SKM-1 (cell line): ENCODE results near the gene CEL.
"Not testable (repeated sequence)": the region's sequence is repeated elsewhere in the genome, so short reads cannot be mapped to it uniquely, and the experiment has no call there.

Source experiments
- DNase-seq: peaks from one replicate; lab custom pipeline; 2025; ENCODE audit not compliant: unreplicated experiment; lab: John Stamatoyannopoulos, UW

Gene CEL

DNA sequence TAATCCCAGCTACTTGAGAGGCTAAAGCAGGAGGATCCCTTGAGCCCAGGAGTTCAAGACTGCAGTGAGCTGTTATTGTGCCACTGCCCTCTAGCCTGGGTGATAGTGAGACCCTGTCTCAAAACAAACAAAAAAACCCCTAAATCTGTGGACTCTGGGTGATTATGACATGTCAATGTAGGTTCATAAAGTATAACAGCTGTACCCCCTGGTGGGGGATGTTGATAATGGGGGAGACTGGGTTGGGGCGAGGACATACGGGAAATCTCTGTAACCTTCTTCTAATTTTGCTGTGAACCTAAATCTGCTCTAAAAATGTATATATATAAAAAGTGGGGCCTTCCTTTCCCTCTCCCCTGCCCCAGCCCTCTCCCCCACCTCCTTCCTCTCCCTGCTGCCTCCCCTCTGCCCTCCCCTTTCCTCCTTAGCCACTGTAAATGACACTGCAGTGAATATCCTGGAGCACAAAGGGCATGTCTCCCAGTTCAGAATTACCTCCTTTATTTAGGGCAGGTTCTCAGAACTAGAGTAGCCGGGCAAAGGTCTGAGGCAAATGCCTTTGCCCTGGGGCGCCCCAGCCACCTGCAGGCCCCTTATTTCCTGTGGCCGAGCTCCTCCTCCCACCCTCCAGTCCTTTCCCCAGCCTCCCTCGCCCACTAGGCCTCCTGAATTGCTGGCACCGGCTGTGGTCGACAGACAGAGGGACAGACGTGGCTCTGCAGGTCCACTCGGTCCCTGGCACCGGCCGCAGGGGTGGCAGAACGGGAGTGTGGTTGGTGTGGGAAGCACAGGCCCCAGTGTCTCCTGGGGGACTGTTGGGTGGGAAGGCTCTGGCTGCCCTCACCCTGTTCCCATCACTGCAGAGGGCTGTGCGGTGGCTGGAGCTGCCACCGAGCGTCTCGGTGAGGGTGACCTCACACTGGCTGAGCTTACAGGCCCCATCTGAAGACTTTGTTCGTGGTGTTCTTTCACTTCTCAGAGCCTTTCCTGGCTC lies 19.3 kb downstream of the CEL start:
- not testable (repeated sequence) for DNase-seq

DNA sequence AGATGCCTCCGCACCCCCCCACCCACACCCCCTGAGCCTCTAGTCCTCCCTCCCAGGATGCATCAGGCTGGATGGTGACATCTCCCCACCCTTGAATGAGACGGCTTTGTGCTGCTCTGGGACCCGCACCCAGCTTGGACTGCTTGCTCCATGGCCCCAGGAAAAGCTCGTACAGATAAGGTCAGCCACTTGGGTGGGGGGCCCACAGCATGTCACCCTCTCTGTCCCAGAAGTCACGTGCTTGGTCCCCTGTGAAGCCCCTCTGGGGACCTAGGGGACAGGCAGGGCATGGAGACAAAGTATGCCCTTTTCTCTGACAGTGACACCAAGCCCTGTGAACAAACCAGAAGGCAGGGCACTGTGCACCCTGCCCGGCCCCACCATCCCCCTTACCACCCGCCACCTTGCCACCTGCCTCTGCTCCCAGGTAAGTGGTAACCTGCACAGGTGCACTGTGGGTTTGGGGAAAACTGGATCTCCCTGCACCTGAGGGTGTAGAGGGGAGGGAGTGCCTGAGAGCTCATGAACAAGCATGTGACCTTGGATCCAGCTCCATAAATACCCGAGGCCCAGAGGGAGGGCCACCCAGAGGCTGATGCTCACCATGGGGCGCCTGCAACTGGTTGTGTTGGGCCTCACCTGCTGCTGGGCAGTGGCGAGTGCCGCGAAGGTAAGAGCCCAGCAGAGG lies 20.3 kb downstream of the CEL start:
- DNase-seq = not testable (repeated sequence)

DNA sequence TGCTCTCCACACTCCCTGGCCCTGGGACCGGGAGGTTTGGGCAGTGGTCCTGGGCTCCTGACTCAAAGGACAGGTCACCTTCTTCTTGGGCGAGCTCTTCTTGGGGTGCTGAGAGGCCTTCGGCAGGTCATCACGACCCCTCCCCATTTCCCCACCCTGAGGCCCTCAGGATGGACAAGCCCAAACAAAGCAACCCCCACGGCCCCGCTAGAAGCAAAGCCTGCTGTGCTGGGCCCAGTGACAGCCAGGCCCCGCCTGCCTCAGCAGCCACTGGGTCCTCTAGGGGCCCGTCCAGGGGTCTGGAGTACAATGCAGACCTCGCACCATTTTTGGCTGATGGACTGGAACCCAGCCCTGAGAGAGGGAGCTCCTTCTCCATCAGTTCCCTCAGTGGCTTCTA lies 21.9 kb downstream of the CEL start:
- not testable (repeated sequence) for DNase-seq

DNA sequence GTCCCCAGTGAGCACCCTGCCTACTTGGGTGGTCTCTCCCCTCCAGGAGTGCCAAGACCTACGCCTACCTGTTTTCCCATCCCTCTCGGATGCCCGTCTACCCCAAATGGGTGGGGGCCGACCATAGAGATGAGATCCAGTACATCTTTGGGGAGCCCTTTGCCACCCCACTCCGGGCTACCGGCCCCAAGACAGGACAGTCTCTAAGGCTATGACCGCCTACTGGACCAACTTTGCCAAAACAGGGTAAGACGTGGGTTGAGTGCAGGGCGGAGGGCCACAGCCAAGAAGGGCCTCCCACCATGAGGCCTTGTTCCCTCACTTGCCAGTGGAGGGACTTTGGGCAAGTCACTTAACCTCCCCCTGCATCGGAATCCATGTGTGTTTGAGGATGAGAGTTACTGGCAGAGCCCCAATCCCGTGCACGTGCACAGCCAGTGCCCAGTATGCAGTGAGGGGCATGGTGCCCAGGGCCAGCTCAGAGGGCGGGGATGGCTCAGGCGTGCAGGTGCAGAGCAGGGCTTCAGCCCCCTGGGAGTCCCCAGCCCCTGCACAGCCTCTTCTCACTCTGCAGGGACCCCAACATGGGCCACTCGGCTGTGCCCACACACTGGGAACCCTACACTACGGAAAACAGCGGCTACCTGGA lies 24.6 kb downstream of the CEL start:
- DNase-seq = not testable (repeated sequence)

DNA sequence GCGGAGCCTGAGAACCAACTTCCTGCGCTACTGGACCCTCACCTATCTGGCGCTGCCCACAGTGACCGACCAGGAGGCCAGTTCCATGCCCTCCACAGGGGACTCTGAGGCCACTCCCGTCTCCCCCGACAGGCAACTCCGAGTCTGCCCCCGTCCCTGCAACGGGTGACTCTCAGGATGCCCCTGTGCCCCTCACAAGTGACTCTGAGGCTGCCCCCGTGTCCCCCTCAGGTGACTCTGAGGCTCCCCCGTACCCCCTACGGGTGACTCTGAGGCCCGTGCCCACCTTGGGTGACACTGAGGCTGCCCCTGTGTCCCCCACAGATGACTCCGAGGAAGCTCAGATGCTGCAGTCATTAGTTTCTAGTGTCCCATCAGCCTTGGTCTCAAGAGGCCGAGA lies 25.1 kb downstream of the CEL start:
- no peak for DNase-seq

DNA sequence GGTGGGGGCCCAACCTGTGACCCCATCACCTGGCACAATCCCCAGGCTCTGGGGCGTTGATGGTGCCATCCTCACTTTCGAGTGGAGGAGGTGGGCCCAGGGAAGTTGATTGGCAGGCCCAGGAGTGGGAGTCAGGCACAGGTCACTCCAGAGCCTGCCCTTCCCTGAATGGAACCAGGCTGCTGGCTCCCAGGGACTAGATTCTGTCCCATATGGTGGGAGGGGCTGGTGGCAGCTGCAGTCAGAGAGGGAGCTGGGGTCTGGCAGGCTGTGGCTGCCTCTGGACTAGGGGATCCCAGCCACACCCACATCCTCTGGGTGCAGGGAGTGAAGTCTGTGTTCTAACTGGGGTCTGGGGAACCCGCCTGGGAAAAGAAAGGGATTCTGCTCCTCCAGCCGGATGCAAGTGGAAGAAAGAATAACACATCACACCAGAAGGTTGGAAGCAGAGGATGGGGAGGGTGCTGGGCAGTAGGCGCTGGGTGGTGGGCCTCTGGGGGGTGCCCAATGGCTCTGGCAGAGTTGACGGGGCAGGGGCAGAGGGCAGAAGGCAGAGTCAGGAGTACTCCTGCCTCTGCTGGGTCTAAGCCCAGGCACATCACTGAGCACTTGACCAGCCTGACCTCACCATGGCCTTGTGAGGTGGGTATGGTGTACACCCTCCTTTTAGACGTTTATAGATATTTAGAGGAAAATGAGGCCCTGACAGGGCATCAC lies 25.8 kb downstream of the CEL start:
- no peak for DNase-seq

DNA sequence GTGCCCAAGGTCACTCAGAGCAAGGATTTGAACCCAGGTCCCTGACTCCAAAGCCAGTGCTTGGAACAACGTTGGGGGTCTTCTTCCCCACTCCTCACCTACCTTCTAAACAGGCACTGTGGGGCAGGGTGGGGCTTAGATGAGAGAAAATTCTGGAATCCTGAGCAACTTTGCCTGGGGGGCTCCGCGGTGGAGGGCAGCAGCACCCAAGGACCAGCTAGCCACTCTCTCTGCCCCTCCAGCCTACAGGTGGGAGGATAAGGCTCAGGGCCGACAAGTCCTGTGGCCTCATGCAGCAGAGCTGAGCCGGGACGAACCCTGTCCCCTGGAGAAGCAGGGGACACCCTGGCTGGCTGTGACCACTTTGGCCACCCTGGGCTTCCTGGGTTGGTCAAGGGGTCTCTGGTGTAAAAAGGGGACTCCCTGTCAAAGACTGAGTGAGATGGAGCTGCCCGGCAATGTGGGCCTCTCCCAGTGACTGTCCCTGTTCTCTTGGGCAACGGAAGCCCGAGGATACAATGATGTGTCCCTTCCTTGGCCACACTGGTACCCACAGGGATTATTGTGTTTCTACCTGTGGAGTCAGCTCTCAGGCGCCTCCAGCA lies 26.5 kb downstream of the CEL start:
- DNase-seq = no peak

DNA sequence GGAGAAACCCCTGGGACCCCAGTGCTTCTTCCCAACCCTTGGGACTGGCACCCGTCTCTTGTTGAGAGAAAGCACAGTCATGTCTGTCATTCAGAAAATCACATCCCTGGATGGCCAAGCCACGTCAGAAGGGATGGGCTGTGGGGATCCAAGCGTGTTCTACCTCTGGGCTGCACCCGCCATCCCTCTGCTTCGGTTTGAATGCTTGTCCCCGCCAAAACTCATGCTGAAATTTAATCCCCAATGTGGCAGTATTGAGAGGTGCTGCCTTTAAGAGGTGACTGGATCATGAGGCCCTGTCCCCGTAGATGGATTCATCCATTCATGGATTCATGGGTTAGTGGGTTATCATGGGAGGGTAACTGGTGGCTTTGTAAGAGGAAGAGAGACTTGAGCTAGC lies 27.0 kb downstream of the CEL start:
- DNase-seq = no peak

DNA sequence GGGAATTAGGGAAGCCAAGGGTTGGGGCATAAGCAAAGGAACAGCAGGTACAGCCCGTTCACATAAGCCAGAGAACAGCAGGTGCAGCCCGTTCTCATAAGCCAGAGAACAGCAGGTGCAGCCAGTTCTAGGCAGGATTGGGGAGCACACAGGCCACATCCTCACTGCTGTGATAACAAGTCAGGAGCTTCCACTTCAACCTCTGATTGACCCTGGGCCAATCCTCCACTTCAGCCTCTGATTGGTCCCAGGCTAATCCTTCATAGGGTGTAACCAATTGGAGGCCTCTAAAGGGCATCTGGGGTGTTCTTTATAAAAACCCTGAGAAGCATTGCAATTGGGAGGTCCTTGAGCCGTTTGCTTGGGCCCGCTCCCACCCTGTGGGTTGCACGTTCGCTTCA lies 27.5 kb downstream of the CEL start:
- DNase-seq = no peak

DNA sequence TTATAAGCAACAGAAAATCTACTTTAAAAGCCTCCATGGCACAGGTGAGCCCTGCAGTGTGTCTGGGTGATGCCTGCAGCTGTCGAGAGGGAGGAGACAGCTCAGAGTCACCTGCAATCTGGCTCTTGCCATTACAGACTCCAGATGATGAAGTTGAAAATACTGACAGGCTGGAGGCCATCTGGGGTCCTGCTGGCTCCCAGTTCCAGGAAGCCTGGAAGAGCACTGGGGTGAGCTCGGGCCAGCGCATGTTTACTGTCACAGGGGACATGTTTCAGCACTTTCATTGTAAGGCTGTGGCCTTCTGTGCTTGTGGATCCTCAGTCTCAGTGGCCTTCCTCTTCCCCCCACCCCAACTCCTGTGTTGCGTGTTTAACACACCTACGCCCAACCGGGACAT lies 28.4 kb downstream of the CEL start:
- DNase-seq = no peak

DNA sequence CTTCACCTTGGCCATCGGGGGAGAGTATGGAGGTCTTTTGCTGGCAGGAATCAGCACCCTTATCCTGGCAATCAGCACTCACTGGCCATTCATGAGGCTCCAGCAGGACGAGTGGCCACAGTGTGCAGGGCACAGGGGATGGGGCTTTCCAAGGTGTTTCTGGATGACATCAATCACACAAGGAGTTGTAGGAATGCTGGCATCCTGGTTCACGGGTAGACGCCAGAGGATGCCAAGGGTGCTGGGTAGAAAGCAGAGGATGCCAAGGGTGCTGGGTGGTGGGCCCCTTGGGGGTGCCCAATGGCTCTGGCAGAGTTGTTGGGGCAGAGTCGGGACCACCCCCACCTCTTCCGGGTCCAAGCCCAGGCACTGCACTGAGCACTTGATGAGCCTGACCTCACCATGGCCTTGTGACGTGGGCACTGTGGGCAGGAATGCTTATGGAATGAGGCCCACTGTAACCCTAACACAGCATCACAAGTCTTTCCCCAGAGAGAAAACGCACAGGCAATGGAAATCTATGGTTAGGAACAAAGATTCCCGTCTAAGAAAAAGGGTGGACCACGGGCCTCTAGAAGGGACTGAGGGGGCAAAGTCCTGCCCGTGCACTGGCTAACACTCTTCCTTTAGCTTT lies 29.1 kb downstream of the CEL start:
- DNase-seq = no peak

DNA sequence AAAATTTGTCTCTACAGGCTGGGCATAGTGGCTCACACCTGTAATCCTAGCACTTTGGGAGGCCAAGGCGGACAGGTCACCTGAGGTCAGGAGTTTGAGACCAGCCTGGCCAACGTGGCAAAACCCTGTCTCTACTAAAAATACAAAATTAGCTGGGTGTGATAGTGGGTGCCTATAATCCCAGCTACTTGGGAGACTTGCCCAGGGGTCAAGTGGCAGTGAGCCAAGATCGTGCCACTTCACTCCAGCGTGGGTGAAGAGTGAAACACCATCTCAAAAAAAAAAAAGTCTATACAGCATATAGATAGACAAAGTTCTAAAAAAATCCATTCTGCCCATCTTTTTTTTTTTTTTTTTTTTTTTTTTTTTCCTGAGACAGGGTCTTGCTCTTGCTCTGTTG lies 32.6 kb downstream of the CEL start:
- DNase-seq = not testable (repeated sequence)

DNA sequence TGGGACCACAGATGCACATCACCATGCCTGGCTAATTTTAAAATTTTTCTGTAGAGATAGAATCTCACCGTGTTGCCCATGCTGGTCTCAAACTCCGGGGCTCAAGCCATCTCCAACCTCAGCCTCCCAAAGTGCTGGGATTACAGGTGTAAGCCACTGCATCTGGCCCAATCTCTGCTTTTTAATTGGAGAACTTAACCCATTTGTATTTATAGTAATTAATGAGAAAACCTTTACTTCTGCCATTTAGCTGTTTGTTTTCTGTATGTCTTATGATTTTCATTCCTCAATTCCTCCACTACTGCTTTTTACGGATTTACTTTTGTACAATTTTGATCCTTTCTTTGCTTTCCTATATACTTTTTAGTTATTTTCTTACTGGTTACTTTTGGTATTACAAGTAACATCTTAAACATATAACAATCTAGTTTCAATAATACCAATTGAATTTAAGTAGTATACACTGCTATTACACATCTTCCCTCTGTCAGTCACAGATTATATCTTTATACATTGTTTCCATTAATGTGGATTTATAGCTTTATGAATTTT lies 33.1 kb downstream of the CEL start:
- DNase-seq = no peak

DNA sequence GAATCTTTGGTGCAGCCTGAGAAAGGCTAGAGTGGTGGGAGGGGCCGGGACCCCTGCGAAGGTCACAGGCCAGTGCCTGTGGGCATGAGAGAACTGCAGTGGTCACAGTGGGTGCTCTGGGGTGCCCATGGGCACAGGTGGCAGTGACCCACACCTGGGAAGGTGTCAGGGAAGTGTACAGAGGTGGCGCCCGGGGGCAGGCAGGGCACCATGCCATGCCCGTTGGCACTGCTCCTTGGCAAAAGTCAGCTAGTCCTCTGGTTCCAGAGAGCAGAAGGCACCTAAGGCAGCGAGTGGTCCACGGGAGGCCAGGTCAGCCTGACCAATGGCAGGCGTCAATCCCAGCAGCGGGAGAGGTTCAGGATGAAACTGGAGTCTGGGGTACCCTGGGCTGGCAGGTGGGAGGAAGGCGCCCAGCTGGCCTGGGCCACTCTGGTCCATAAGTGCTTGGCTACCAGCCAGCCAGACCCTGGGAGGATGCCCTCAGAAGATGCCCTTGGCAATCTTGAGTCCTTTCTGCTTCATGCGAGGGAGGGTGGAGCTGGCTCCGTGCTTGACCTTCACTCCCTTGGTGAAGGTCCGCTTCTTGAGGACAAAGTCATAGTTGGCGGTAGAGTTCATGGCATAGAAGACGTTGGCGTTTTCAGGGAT lies 36.4 kb downstream of the CEL start:
- no peak for DNase-seq

DNA sequence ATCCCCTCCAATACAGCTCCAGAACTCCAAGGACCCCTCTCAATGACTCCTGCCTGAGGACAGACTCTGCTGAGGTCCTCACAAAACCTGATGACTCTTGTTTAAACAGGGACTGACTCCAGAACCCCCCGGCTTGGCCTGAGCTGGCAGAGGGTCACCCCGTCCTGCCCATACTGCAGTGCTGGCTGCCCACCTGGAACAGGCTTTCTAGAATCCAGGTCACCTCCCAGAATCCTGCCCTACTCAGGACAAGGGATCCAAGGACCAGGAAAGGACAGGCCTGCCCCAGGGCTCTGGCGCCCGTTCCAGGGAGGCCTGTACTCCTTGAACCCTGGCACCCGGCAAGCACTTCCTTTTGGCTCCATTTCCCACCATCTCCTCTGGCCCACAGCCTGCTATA lies 37.1 kb downstream of the CEL start:
- DNase-seq = no peak

DNA sequence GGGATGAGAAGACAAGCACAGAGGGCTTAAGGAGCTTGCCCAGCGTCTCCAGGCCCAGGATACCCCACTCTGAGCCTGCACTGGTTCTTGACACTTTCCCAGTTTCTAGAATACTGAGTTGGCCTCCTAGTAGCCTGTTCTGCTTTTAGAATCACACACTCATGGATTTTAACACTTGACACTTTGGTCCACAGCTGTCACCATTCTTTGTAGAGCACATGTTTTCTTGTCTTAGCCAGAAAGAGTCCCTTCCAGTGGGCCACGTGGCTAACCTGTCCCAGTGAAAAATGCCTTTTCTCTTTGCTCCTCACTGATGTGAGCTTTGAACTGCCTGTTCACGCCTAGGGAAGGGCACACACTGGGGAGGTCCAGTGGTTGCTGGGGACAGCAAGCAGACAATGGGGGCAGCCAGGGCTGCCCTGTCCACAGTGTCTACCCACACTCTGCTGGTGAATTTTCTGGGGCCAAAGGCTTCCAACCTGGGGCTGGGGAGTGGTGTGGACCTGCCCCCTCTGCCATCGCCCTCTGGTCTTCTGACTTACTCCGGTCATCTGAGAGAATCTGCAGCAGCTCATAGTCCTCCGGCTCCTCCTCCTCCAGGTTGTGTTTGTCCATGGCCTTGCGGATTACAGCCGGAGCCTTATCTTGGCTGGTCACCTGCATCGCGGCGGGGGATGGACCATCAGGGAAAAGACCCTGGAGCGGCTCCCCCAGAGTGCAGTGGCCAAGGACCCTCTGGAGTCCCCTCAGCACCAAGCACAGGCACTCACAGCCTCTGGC lies 38.1 kb downstream of the CEL start:
- DNase-seq = no peak

DNA sequence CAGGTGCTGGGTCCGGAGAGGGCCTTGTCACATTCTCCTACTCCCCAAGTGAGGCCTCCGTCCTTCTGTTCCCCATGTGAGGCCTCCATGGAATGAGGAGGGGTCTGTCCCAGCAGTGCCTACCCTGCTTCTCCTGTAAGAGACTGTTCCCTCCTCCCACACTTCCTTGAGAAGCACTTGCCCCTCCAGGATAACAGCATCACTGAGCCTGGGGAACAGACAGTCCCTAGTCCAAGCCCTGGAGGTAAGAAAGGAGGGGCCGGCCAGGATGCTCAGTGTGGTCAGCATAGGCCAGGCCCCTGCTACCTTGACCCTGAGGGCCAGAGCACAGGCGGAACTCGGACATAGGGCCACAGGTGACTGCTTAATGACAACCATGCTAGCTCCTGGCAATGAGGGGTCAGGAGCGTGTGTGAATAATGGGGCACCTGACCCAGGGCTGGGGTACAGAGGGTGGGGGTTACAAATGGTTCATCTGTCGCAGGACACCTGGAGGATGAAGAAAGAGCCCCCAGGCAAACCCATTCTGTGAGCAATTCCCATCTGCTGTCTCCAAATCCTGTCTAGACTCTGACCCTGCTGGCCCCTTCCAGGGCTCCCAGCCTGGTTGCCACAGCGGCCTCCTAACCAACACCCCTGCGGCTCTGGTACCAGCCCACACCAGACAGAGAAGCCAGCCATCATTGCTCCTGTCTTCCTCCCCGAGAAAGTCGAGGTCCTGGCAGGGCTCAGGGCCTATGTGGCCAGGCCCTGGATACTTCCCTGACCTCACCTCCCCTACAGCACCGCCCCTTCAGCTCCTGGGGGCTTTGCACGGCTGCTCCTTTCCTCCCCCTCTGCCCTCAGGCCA lies 39.0 kb downstream of the CEL start:
- no peak for DNase-seq
